ENCODE measurements around the gene ZC3H7A. TPM values are rescaled to one million over a fixed set of nuclear protein-coding genes. Genes with fewer than 3 reads are reported as not detected.
"Not testable (repeated sequence)": the region's sequence is repeated elsewhere in the genome, so short reads cannot be mapped to it uniquely, and the experiment has no call there.

Gene ZC3H7A
- total RNA-seq, 1 donor from 2014 or later: 79.6 TPM

GRCh38 chr16:11836650-11837244, 39.7 kb upstream of the ZC3H7A start:
- Mint-ChIP-seq H3K4me3 (ENCODE audit: unreplicated experiment) (no peak overlapping the region), H3K36me3 (ENCODE audit: unreplicated experiment) (peaks cover 33% of the 10 kb centered on the region), H3K27ac (ENCODE audit: unreplicated experiment) (peak overlapping the region; percentile 89), H3K9me3 (ENCODE audit: unreplicated experiment) (peaks cover 3% of the 10 kb centered on the region), H3K27me3 (ENCODE audit: unreplicated experiment) (no peaks in the 10 kb centered on the region), H3K4me1 (ENCODE audit: unreplicated experiment) (peaks cover 41% of the 10 kb centered on the region)
- DNase-seq (ENCODE audit: extremely low spot score, unreplicated experiment): no peak
- TF ChIP-seq CTCF (IDR thresholded peaks at IDR 0.05): no peak

- Mint-ChIP-seq H3K4me3 (ENCODE audit: unreplicated experiment) (no peak overlapping the region), H3K9me3 (ENCODE audit: unreplicated experiment) (peaks cover 3% of the 10 kb centered on the region), H3K36me3 (ENCODE audit: unreplicated experiment) (peaks cover 29% of the 10 kb centered on the region), H3K27ac (ENCODE audit: unreplicated experiment) (peak overlapping the region; percentile 89), H3K27me3 (ENCODE audit: unreplicated experiment) (no peaks in the 10 kb centered on the region), H3K4me1 (ENCODE audit: unreplicated experiment) (peaks cover 41% of the 10 kb centered on the region)
- no peak for DNase-seq (ENCODE audit: extremely low spot score, unreplicated experiment)
- no peak for TF ChIP-seq CTCF (IDR thresholded peaks at IDR 0.05)
These were observed 39.0 kb upstream of the ZC3H7A start for GRCh38 chr16:11835891-11836649.

GRCh38 chr16:11835309-11835708, 38.3 kb upstream of the ZC3H7A start:
- no peak for TF ChIP-seq CTCF (IDR thresholded peaks at IDR 0.05)
- no peaks in the 10 kb centered on the region for H3K27me3 Mint-ChIP-seq (ENCODE audit: unreplicated experiment)
- H3K36me3 Mint-ChIP-seq (ENCODE audit: unreplicated experiment): peaks cover 26% of the 10 kb centered on the region
- DNase-seq (ENCODE audit: extremely low spot score, unreplicated experiment): no peak
- H3K4me1 Mint-ChIP-seq (ENCODE audit: unreplicated experiment): peaks cover 41% of the 10 kb centered on the region
- H3K27ac Mint-ChIP-seq (ENCODE audit: unreplicated experiment): peak overlapping the region; percentile 89
- peaks cover 3% of the 10 kb centered on the region for H3K9me3 Mint-ChIP-seq (ENCODE audit: unreplicated experiment)
- H3K4me3 Mint-ChIP-seq (ENCODE audit: unreplicated experiment): no peak overlapping the region

GRCh38 chr16:11833951-11834695, 37.1 kb upstream of the ZC3H7A start:
- Mint-ChIP-seq H3K36me3 (ENCODE audit: unreplicated experiment) (peaks cover 14% of the 10 kb centered on the region), H3K4me3 (ENCODE audit: unreplicated experiment) (no peak overlapping the region), H3K9me3 (ENCODE audit: unreplicated experiment) (peaks cover 3% of the 10 kb centered on the region), H3K27me3 (ENCODE audit: unreplicated experiment) (no peaks in the 10 kb centered on the region), H3K4me1 (ENCODE audit: unreplicated experiment) (peaks cover 41% of the 10 kb centered on the region), H3K27ac (ENCODE audit: unreplicated experiment) (peak overlapping the region; percentile 89)
- DNase-seq (ENCODE audit: extremely low spot score, unreplicated experiment): no peak
- TF ChIP-seq CTCF (IDR thresholded peaks at IDR 0.05): no peak

- TF ChIP-seq CTCF (IDR thresholded peaks at IDR 0.05): no peak
- H3K9me3 Mint-ChIP-seq (ENCODE audit: unreplicated experiment): no peaks in the 10 kb centered on the region
- H3K4me3 Mint-ChIP-seq (ENCODE audit: unreplicated experiment): no peak overlapping the region
- DNase-seq (ENCODE audit: extremely low spot score, unreplicated experiment): no peak
- H3K27me3 Mint-ChIP-seq (ENCODE audit: unreplicated experiment): no peaks in the 10 kb centered on the region
- peaks cover 10% of the 10 kb centered on the region for H3K4me1 Mint-ChIP-seq (ENCODE audit: unreplicated experiment)
- H3K36me3 Mint-ChIP-seq (ENCODE audit: unreplicated experiment): no peaks in the 10 kb centered on the region
- H3K27ac Mint-ChIP-seq (ENCODE audit: unreplicated experiment): no peak overlapping the region
These were observed 31.6 kb upstream of the ZC3H7A start for GRCh38 chr16:11828696-11829095.

- not testable (repeated sequence) for DNase-seq (ENCODE audit: extremely low spot score, unreplicated experiment); H3K9me3 Mint-ChIP-seq (ENCODE audit: unreplicated experiment); H3K4me3 Mint-ChIP-seq (ENCODE audit: unreplicated experiment); H3K27me3 Mint-ChIP-seq (ENCODE audit: unreplicated experiment); H3K36me3 Mint-ChIP-seq (ENCODE audit: unreplicated experiment); H3K27ac Mint-ChIP-seq (ENCODE audit: unreplicated experiment)
- peaks cover 11% of the 10 kb centered on the region for H3K4me1 Mint-ChIP-seq (ENCODE audit: unreplicated experiment)
These were observed 28.6 kb upstream of the ZC3H7A start for GRCh38 chr16:11825520-11826165.

Measured in osteocyte (in vitro differentiated cells).